H9 (cell line): Measurements from ENCODE around the gene CR1. TPM values are rescaled to one million over a fixed set of nuclear protein-coding genes. Genes with fewer than 3 reads are reported as not detected.

Experiments used
- DNase-seq: peaks from one replicate; pipeline ENCODE4 v3.0.0-alpha.2; 2017
- H2AFZ ChIP-seq: one replicate; pipeline ENCODE4 v1.6.1; 2013; ENCODE audit warnings: mild to moderate bottlenecking, low read length, control low read depth, moderate library complexity
- H2AK5ac ChIP-seq: 2 replicates; pipeline ENCODE4 v1.6.1; 2013; ENCODE audit warnings: low read length, control low read depth, mixed read lengths; ENCODE audit not compliant: insufficient read length
- H2BK120ac ChIP-seq: one replicate; pipeline ENCODE4 v1.6.1; 2013; ENCODE audit warnings: low read depth, mild to moderate bottlenecking, low read length, control low read depth, inconsistent platforms; ENCODE audit not compliant: poor library complexity, severe bottlenecking
- H2BK12ac ChIP-seq: 2 replicates; pipeline ENCODE4 v1.6.1; 2013; ENCODE audit warnings: low read length, control low read depth, mixed read lengths, low read depth; ENCODE audit not compliant: insufficient read length
- H2BK15ac ChIP-seq: 2 replicates; pipeline ENCODE4 v1.6.1; 2013; ENCODE audit warnings: low read depth, low read length, control low read depth
- H2BK20ac ChIP-seq: one replicate; pipeline ENCODE4 v1.6.1; 2013; ENCODE audit warnings: low read depth, mild to moderate bottlenecking, low read length, control low read depth, inconsistent platforms; ENCODE audit not compliant: poor library complexity, severe bottlenecking
- H2BK5ac ChIP-seq: 2 replicates; pipeline ENCODE4 v1.6.1; 2013; ENCODE audit warnings: low read length, control low read depth, mixed read lengths; ENCODE audit not compliant: insufficient read length
- H3K14ac ChIP-seq: 2 replicates; pipeline ENCODE4 v1.6.1; 2013; ENCODE audit warnings: low read length, control low read depth; ENCODE audit not compliant: insufficient read depth
- H3K18ac ChIP-seq: 2 replicates; pipeline ENCODE4 v1.6.1; 2013; ENCODE audit warnings: low read depth, mild to moderate bottlenecking, mixed read lengths, low read length, control low read depth; ENCODE audit not compliant: insufficient read length
- H3K23ac ChIP-seq: 2 replicates; pipeline ENCODE4 v1.6.1; 2013; ENCODE audit warnings: low read length, control low read depth, mixed read lengths, low read depth; ENCODE audit not compliant: insufficient read length
- H3K23me2 ChIP-seq: 2 replicates; pipeline ENCODE4 v1.6.1; 2013; ENCODE audit warnings: low read depth, mild to moderate bottlenecking, mixed read lengths, low read length, control low read depth; ENCODE audit not compliant: insufficient read length, poor library complexity, severe bottlenecking
- H3K27ac ChIP-seq: 2 replicates; pipeline ENCODE4 v1.5.1; 2013; ENCODE audit warnings: low read length, control low read depth, mixed read lengths, low read depth; ENCODE audit not compliant: insufficient read length
- H3K27me3 ChIP-seq: 2 replicates; pipeline ENCODE4 v1.6.1; 2013; ENCODE audit warnings: low read length, control low read depth, inconsistent platforms; ENCODE audit not compliant: insufficient read depth
- H3K4ac ChIP-seq: 2 replicates; pipeline ENCODE4 v1.6.1; 2013; ENCODE audit warnings: low read depth, mild to moderate bottlenecking, control low read depth, inconsistent platforms, low read length, moderate library complexity
- H3K4me1 ChIP-seq: 2 replicates; pipeline ENCODE4 v1.6.1; 2013; ENCODE audit warnings: low read length, control low read depth, inconsistent platforms; ENCODE audit not compliant: insufficient read depth
- H3K4me2 ChIP-seq: 2 replicates; pipeline ENCODE4 v1.6.1; 2013; ENCODE audit warnings: low read length, control low read depth, mixed read lengths; ENCODE audit not compliant: insufficient read length, insufficient read depth
- H3K56ac ChIP-seq: 2 replicates; pipeline ENCODE4 v1.6.1; 2013; ENCODE audit warnings: low read depth, mild to moderate bottlenecking, mixed read lengths, low read length, control low read depth; ENCODE audit not compliant: insufficient read length
- H3K79me1 ChIP-seq: 2 replicates; pipeline ENCODE4 v1.6.1; 2013; ENCODE audit warnings: low read depth, mild to moderate bottlenecking, moderate library complexity, low read length, control low read depth, inconsistent platforms; ENCODE audit not compliant: insufficient read depth, poor library complexity, severe bottlenecking
- H3K79me2 ChIP-seq: 2 replicates; pipeline ENCODE4 v1.6.1; 2013; ENCODE audit warnings: low read length, control low read depth, inconsistent platforms; ENCODE audit not compliant: insufficient read depth
- H3K9ac ChIP-seq: 2 replicates; pipeline ENCODE4 v1.6.1; 2013; ENCODE audit warnings: low read length, control low read depth, mixed read lengths; ENCODE audit not compliant: insufficient read length; ENCODE audit errors: extremely low read depth
- H3K9me3 ChIP-seq: one replicate; pipeline ENCODE4 v1.6.1; 2013; ENCODE audit warnings: low read depth, low read length, inconsistent platforms; ENCODE audit not compliant: control insufficient read depth
- H3T11ph ChIP-seq: one replicate; pipeline ENCODE4 v1.6.1; 2013; ENCODE audit warnings: mild to moderate bottlenecking, low read length, control low read depth, inconsistent platforms
- H4K20me1 ChIP-seq: one replicate; pipeline ENCODE4 v1.6.1; 2013; ENCODE audit not compliant: control insufficient read depth, insufficient read length, insufficient read depth
- H4K5ac ChIP-seq: 2 replicates; pipeline ENCODE4 v1.6.1; 2013; ENCODE audit warnings: low read depth, mild to moderate bottlenecking, mixed read lengths, low read length, control low read depth; ENCODE audit not compliant: insufficient read length
- H4K8ac ChIP-seq: replicated peaks from 2 replicates; pipeline ENCODE4 v1.6.1; 2013; ENCODE audit warnings: low read length, control low read depth, mixed read lengths, low read depth; ENCODE audit not compliant: insufficient read length
- H4K91ac ChIP-seq: 2 replicates; pipeline ENCODE4 v1.6.1; 2013; ENCODE audit warnings: low read depth, mild to moderate bottlenecking, moderate library complexity, mixed read lengths, low read length, control low read depth; ENCODE audit not compliant: insufficient read length
- H3K27ac Mint-ChIP-seq, 3 experiments: 2 replicates in 2 of 3; 3 replicates in 1 of 3; pipeline ENCODE4 v1.8.0; 2020 to 2021; ENCODE audit warnings: mixed read lengths in 3 of 3, mild to moderate bottlenecking in 1 of 3, moderate library complexity in 1 of 3
- H3K27me3 Mint-ChIP-seq: 2 replicates; pipeline ENCODE4 v1.8.0; 2021; ENCODE audit warnings: low read depth, mild to moderate bottlenecking, moderate library complexity, mixed read lengths
- H3K36me3 Mint-ChIP-seq, 3 experiments: 2 replicates in 2 of 3; 3 replicates in 1 of 3; pipeline ENCODE4 v1.8.0; 2020 to 2021; ENCODE audit warnings: low read depth in 3 of 3, mixed read lengths in 3 of 3; ENCODE audit not compliant: insufficient read depth in 1 of 3
- H3K4me1 Mint-ChIP-seq, 2 experiments: 2 replicates each; pipeline ENCODE4 v1.8.0; 2020; ENCODE audit warnings: mixed read lengths in 2 of 2
- H3K4me3 Mint-ChIP-seq, 2 experiments: 2 replicates in 1 of 2; 3 replicates in 1 of 2; pipeline ENCODE4 v1.8.0; 2020 to 2021; ENCODE audit warnings: mild to moderate bottlenecking in 2 of 2, mixed read lengths in 2 of 2, moderate library complexity in 1 of 2
- H3K9me3 Mint-ChIP-seq, 2 experiments: 2 replicates in 1 of 2; 3 replicates in 1 of 2; pipeline ENCODE4 v1.8.0; 2020; ENCODE audit warnings: mild to moderate bottlenecking in 2 of 2, mixed read lengths in 2 of 2, moderate library complexity in 1 of 2
- WGBS: extraction: QIAGEN DNeasy Blood & Tissue Kit; methylation state at CpG from one replicate; pipeline ENCODE4 v1.1.7; 2013; ENCODE audit warnings: missing lambda C conversion rate, low lambda C conversion rate, mixed read lengths; ENCODE audit not compliant: insufficient read length; ENCODE audit errors: extremely low coverage; 5-methylcytosine and 5-hydroxymethylcytosine counted together
- total RNA-seq: library from RNA; stranded (reverse); gene quantifications from 2 replicates; pipeline ENCODE4 v1.2.1, GENCODE V29; 2021
- TF ChIP-seq, protein P1 (sequence below): fragments of 200-600 bp; sonication (generic); conservative IDR thresholded peaks from 3 replicates; pipeline ENCODE4 v1.8.0; 2021; ENCODE audit warnings: antibody characterized with exemption, mild to moderate bottlenecking

The CR1 gene
- total RNA-seq, 1 experiment from 2014 or later, result 0.04 TPM

DNA sequence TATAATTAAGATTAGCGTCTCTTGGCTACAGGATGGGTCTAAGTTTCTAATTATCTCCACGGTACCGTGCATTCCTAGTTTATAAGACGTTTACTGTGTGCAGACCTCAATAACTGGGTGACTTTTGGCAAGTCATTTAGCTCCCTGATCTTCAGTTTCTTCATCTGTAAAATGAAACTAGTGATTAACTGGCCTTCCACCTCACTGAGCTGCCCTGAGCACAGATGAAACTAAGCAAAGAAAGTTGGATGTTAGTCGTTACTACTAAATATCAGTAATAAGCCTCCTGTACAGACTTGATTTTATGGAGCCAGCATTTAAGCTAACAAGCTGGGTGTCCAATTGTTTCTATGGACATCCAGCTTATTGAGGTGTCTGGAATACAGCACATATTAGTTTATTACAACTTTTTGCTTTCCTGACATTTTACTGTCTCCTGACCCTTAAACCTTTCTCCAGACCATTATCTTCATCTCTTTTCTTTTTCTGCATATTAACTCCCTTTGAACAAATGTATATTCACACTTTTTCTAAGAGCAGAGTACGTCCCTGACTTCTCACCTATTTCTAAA lies 40.7 kb upstream of the CR1 start:
- H3K36me3 Mint-ChIP-seq, result no peaks in the 10 kb centered on the region
- Histone ChIP-seq H2BK15ac (no peak overlapping the region), H3K79me2 (no peaks in the 10 kb centered on the region), H3K23me2 (peaks cover 7% of the 10 kb centered on the region), H2BK12ac (no peak overlapping the region), H3K4me1 (0 out of 2 replicates have a peak, but pooled peaks cover 2% of the 10 kb centered on the region), H3K18ac (no peak overlapping the region), H4K20me1 (no peaks in the 10 kb centered on the region), H4K5ac (no peak overlapping the region), H2BK120ac (no peak overlapping the region), H3K4ac (no peak overlapping the region), H3K23ac (no peak overlapping the region), H3T11ph (no peak overlapping the region), H3K79me1 (no peaks in the 10 kb centered on the region), H3K27me3 (peaks cover 4% of the 10 kb centered on the region; the same call in 1 of the 2 replicates), H3K9ac (no peak overlapping the region), H2AK5ac (no peak overlapping the region), H3K4me2 (peak overlapping the region; percentile 77), H4K91ac (no peak overlapping the region), H3K14ac (no peak overlapping the region), H3K56ac (no peak overlapping the region), H4K8ac (no peak overlapping the region), H3K27ac (no peak overlapping the region), H2BK20ac (no peak overlapping the region), H2BK5ac (no peak overlapping the region), H3K9me3 (no peaks in the 10 kb centered on the region), H2AFZ (no peak overlapping the region)
- TF ChIP-seq, protein P1, sequence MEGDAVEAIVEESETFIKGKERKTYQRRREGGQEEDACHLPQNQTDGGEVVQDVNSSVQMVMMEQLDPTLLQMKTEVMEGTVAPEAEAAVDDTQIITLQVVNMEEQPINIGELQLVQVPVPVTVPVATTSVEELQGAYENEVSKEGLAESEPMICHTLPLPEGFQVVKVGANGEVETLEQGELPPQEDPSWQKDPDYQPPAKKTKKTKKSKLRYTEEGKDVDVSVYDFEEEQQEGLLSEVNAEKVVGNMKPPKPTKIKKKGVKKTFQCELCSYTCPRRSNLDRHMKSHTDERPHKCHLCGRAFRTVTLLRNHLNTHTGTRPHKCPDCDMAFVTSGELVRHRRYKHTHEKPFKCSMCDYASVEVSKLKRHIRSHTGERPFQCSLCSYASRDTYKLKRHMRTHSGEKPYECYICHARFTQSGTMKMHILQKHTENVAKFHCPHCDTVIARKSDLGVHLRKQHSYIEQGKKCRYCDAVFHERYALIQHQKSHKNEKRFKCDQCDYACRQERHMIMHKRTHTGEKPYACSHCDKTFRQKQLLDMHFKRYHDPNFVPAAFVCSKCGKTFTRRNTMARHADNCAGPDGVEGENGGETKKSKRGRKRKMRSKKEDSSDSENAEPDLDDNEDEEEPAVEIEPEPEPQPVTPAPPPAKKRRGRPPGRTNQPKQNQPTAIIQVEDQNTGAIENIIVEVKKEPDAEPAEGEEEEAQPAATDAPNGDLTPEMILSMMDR, result no peak
- no peak overlapping the region for H3K27ac Mint-ChIP-seq
- peak overlapping the region; percentile 18 to 78; a peak in 4 of 5 replicates for H3K4me3 Mint-ChIP-seq
- no peaks in the 10 kb centered on the region for H3K9me3 Mint-ChIP-seq
- WGBS, result no CpG with 5 or more reads among the region's 6 CpGs
- H3K4me1 Mint-ChIP-seq, result peaks cover 0 to 3% of the 10 kb centered on the region in 2 experiments; a peak in 2 of 4 replicates
- H3K27me3 Mint-ChIP-seq, result peaks cover 30% of the 10 kb centered on the region
- no peak for DNase-seq
